ENCODE results near the gene SKIC8. TPM values are rescaled to one million over a fixed set of nuclear protein-coding genes. Genes with fewer than 3 reads are reported as not detected.

The SKIC8 gene
- total RNA-seq, 2 donors from 2014 or later: 29.8 to 38.6 TPM

DNA sequence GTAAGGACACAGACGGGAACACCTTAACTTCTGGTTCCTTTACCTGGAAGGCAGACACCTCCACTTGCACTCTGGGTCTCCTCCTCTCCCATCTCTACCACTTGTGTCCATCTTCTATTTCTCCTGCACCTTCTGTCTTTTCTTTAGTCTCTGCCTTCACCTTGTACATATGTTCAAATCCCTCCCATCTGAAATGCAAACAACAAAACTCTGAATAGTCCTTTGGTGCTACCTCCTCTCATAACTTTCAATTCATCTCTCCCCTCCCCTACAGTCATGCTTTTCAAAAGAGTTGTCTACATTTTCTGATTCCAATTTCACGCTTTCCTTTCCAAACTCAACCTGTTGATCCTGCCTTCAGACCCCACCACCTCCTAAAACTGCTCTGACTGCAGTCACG lies 35.4 kb upstream of the SKIC8 start:
- no peak for DNase-seq (ENCODE audit: low spot score)
- Histone ChIP-seq H3K36me3 (no peaks in the 10 kb centered on the region), H3K27me3 (peaks cover 0 to 9% of the 10 kb centered on the region in 2 donors), H3K27ac (no peak overlapping the region), H3K9me3 (no peaks in the 10 kb centered on the region), H3K4me1 (no peaks in the 10 kb centered on the region), H3K4me3 (no peak overlapping the region)
- TF ChIP-seq, protein P1, sequence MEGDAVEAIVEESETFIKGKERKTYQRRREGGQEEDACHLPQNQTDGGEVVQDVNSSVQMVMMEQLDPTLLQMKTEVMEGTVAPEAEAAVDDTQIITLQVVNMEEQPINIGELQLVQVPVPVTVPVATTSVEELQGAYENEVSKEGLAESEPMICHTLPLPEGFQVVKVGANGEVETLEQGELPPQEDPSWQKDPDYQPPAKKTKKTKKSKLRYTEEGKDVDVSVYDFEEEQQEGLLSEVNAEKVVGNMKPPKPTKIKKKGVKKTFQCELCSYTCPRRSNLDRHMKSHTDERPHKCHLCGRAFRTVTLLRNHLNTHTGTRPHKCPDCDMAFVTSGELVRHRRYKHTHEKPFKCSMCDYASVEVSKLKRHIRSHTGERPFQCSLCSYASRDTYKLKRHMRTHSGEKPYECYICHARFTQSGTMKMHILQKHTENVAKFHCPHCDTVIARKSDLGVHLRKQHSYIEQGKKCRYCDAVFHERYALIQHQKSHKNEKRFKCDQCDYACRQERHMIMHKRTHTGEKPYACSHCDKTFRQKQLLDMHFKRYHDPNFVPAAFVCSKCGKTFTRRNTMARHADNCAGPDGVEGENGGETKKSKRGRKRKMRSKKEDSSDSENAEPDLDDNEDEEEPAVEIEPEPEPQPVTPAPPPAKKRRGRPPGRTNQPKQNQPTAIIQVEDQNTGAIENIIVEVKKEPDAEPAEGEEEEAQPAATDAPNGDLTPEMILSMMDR (IDR thresholded peaks at IDR 0.05): no peak

DNA sequence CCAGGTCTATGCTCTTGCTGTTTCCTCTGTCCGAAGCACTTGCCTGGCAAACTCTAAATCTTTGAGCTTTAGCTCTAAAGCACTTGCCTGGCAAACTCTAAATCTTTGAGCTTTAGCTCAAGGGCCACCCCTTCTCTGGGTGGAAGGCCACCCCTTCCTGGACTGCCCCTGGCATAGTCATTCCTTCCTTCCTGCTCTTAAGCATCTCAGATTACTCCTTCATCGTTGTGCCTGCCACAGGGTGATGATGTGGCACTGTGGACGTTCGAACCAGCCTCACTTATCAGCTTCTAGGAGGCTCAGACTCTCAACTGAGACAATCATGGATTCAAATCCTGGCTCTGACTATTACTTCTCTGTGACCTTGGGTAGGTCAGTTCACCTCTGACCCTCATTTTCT lies 30.2 kb upstream of the SKIC8 start:
- Histone ChIP-seq H3K4me1 (no peaks in the 10 kb centered on the region), H3K4me3 (no peak overlapping the region), H3K27ac (no peak overlapping the region), H3K9me3 (no peaks in the 10 kb centered on the region), H3K36me3 (no peaks in the 10 kb centered on the region), H3K27me3 (no peaks in the 10 kb centered on the region)
- TF ChIP-seq, protein P1 (IDR thresholded peaks at IDR 0.05): no peak
- DNase-seq (ENCODE audit: low spot score): no peak

DNA sequence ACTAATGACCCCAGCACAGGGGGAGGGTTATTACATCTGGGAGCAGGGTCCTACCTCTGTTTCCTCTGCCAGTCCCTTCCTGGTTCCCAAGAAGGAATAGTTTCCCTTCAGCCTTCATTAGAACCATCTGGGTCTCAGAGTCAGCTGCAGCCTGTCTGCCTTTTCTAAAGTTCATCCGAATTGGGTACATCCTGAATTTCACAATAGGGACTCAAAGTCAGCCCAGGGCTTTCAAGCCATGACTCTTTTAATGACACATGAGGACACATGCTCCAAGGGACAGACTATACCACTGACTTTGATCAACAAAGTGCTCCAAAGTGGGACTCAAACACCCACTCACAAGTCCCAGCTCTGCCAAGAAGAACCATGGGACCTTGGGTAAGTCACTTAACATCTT lies 28.1 kb upstream of the SKIC8 start:
- Histone ChIP-seq H3K9me3 (no peaks in the 10 kb centered on the region), H3K4me1 (no peaks in the 10 kb centered on the region), H3K4me3 (no peak overlapping the region), H3K27ac (no peak overlapping the region), H3K27me3 (no peaks in the 10 kb centered on the region), H3K36me3 (no peaks in the 10 kb centered on the region)
- DNase-seq (ENCODE audit: low spot score): no peak
- TF ChIP-seq, protein P1 (IDR thresholded peaks at IDR 0.05): no peak

DNA sequence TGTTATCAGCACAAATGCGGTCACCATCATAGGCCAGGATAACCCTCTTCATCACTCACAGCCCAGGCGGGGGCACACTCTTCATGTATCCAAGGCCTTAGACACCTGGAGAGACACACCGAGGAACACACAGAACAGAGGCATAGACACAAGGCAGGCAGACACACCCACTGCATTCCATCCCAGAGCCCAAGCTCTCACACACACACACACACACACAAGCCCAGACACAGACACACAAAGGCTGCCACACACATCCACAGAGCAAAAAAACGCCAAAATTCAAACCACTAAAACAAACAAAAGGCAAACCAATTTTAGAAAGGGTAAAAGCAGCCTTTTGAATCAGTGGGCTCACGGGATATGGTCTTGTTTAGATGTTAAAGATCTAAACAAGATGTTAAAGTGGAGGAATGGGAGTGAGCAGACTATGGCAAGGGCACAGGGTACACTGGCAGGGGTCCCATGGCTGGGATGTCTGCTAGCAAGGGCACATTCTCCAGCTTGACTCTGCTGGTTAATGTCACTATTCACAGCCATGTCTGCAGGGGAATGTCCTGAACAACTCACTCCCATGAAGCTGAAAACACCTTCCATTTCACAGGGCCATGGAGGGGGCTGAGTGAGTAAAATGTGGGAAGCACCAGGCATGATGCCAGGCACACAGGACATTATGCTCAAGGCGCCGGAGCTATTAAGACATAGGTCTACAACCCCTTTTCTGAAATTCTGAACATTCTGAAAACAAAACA lies 25.9 kb upstream of the SKIC8 start:
- H3K9me3 ChIP-seq: no peaks in the 10 kb centered on the region
- no peaks in the 10 kb centered on the region for H3K27me3 ChIP-seq
- no peak overlapping the region for H3K27ac ChIP-seq
- no peak for DNase-seq (ENCODE audit: low spot score)
- H3K36me3 ChIP-seq: no peaks in the 10 kb centered on the region
- TF ChIP-seq, protein P1 (IDR thresholded peaks at IDR 0.05): no peak
- H3K4me3 ChIP-seq: no peak overlapping the region
- no peaks in the 10 kb centered on the region for H3K4me1 ChIP-seq

DNA sequence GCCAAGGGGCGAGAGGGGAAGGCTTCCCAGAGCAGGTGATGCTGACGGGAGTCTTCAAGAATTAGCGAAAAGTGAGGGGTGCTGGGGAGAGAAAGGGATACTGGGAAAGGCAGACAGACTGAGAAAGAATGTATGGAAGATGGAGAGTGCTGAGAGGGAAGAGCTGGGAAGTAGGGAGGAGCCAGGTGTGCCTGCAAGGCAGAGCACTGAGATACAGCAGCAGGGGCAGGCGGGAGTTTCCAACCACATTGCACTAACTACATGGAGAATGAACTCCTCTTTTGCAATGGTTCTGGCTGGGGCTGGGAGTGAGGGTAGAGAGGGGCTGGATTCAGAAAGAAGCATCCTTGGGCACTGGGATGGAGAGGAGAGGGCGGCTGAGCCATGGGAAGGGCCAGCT lies 24.7 kb upstream of the SKIC8 start:
- Histone ChIP-seq H3K36me3 (no peaks in the 10 kb centered on the region), H3K27me3 (no peaks in the 10 kb centered on the region), H3K4me1 (no peaks in the 10 kb centered on the region), H3K4me3 (no peak overlapping the region), H3K27ac (no peak overlapping the region), H3K9me3 (no peaks in the 10 kb centered on the region)
- TF ChIP-seq, protein P1 (IDR thresholded peaks at IDR 0.05): no peak
- DNase-seq (ENCODE audit: low spot score): no peak

DNA sequence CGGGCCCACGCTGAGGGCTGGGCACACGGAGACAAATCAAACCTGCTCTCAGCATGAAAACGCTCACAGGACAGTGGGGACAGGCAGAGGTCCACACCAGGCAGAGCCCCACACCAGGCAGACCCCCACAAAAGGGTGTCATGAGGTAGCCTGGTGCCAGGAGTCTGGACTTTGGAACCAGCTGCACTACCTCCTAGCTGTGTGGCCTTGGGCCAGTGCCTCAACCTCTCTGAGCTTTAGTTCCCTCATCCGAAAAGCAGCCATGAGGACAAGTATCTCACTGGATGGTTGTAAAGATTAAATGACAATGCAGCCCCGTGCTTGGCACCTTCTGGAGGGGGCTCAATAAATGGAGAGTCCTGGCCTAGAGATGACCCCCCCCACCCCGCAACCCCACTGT lies 24.3 kb upstream of the SKIC8 start:
- Histone ChIP-seq H3K27ac (no peak overlapping the region), H3K27me3 (no peaks in the 10 kb centered on the region), H3K36me3 (no peaks in the 10 kb centered on the region), H3K4me1 (no peaks in the 10 kb centered on the region), H3K9me3 (no peaks in the 10 kb centered on the region), H3K4me3 (no peak overlapping the region)
- TF ChIP-seq, protein P1 (IDR thresholded peaks at IDR 0.05): no peak
- no peak for DNase-seq (ENCODE audit: low spot score)
